Body of pancreas (tissue), 4 donors: Measurements from ENCODE around the gene CCDC92B. TPM values are rescaled to one million over a fixed set of nuclear protein-coding genes. Genes with fewer than 3 reads are reported as not detected.
"Not testable (repeated sequence)": the region's sequence is repeated elsewhere in the genome, so short reads cannot be mapped to it uniquely, and the experiment has no call there.

ENCODE experiments used
- ATAC-seq: fragments of 150-250 bp; one replicate; pipeline ENCODE4 v1.9.1; 2016
- DNase-seq, 4 donors: peaks; one replicate each; pipeline ENCODE4 v3.0.0-alpha.2; 2019
- H3K27ac ChIP-seq, 4 donors: fragments of 200-600 bp; sonication (generic); 1 replicate in 3 of 4; 2 replicates in 1 of 4; pipeline versions ENCODE4 v1.5.1 to v1.6.1; 2016 to 2019; ENCODE audit warnings: mild to moderate bottlenecking in 1 of 4, mixed read lengths in 1 of 4, moderate library complexity in 1 of 4
- H3K27me3 ChIP-seq, 2 donors: fragments of 200-600 bp; sonication (generic); one replicate each; pipeline ENCODE4 v1.6.0; 2016; ENCODE audit warnings: mild to moderate bottlenecking in 1 of 2
- H3K36me3 ChIP-seq, 2 donors: fragments of 200-600 bp; sonication (generic); replicated peaks in 1 of 2; 2 replicates each; pipeline ENCODE4 v1.5.1; 2016; ENCODE audit warnings: low read depth in 2 of 2; ENCODE audit not compliant: insufficient read depth in 1 of 2
- H3K4me1 ChIP-seq: fragments of 200-600 bp; sonication (generic); one replicate; pipeline ENCODE4 v1.6.0; 2016
- H3K4me3 ChIP-seq, 2 donors: fragments of 200-600 bp; sonication (generic); 1 replicate in 1 of 2; 2 replicates in 1 of 2; pipeline ENCODE4 v1.5.1; 2016 to 2019
- H3K9me3 ChIP-seq, 3 donors: fragments of 200-600 bp; sonication (generic); 1 replicate in 2 of 3; 2 replicates in 1 of 3; pipeline ENCODE4 v1.5.1; 2016
- CTCF ChIP-seq, 7 experiments: fragments of 450-650 bp in 4 of 7; fragments of 200-600 bp in 3 of 7; sonication (generic) in 3 of 7; IDR thresholded peaks; one replicate each; pipeline ENCODE4 v1.5.1; 2016 to 2019; ENCODE audit warnings: antibody characterized with exemption in 7 of 7
- POLR2A ChIP-seq, 3 donors: fragments of 450-650 bp; IDR thresholded peaks; one replicate each; pipeline ENCODE4 v1.6.1; 2016; ENCODE audit warnings: antibody characterized with exemption in 3 of 3, mild to moderate bottlenecking in 2 of 3
- WGBS, 2 donors: methylation state at CpG; one replicate each; pipeline ENCODE4 v1.1.5; 2017; 5-methylcytosine and 5-hydroxymethylcytosine counted together
- intact Hi-C: fragments of 100-400 bp; cut with DNase I; formaldehyde crosslinking; loops from one replicate; pipeline ENCODE4 v1.15.1; 2023
- total RNA-seq, 2 donors: library from RNA; depleted of rRNA; stranded (reverse); fragments of >200 nt; gene quantifications; one replicate each; pipeline ENCODE4 v1.1.0, GENCODE V29; 2016

The CCDC92B gene
- total RNA-seq, 2 donors from 2014 or later = 0.26 TPM; not detected in 1

GRCh38 chr17:2700030-2700490 lies 49.4 kb downstream of the CCDC92B start:
- Histone ChIP-seq H3K4me1 (no peaks in the 10 kb centered on the region), H3K4me3 (no peak overlapping the region), H3K36me3 (peaks cover 34 to 57% of the 10 kb centered on the region in 2 donors), H3K27ac (no peak overlapping the region), H3K9me3 (no peaks in the 10 kb centered on the region), H3K27me3 (no peaks in the 10 kb centered on the region)
- WGBS, 2 donors = 93 to 97% methylated on average over 15 to 20 of the region's 20 CpGs
- intact Hi-C loops = loop anchor here (10.0 kb wide), 1 partner anchor 105 kb away; the partner anchor contains the start of gene PAFAH1B1
- ATAC-seq = no peak
- peak in 1 of 4 donors; percentile 8 for DNase-seq
- TF ChIP-seq POLR2A (IDR thresholded peaks at IDR 0.05) (no peak), CTCF (IDR thresholded peaks at IDR 0.05) (no peak)

GRCh38 chr17:2699216-2699805 lies 50.1 kb downstream of the CCDC92B start:
- H3K27ac ChIP-seq, H3K27me3 ChIP-seq, H3K4me3 ChIP-seq, intact Hi-C loops, ATAC-seq, H3K9me3 ChIP-seq, DNase-seq, H3K4me1 ChIP-seq: not testable (repeated sequence)
- peaks cover 39 to 62% of the 10 kb centered on the region in 2 donors for H3K36me3 ChIP-seq
- WGBS, 2 donors = 91 to 93% methylated on average over 18 of the region's 18 CpGs

GRCh38 chr17:2697611-2698162 lies 51.8 kb downstream of the CCDC92B start:
- no peak overlapping the region for H3K27ac ChIP-seq
- H3K4me3 ChIP-seq = no peak overlapping the region
- WGBS, 2 donors = 98 to 99% methylated on average over 25 to 30 of the region's 40 CpGs
- H3K9me3 ChIP-seq = no peaks in the 10 kb centered on the region
- DNase-seq = no peak
- no peaks in the 10 kb centered on the region for H3K4me1 ChIP-seq
- no peaks in the 10 kb centered on the region for H3K27me3 ChIP-seq
- no peak for ATAC-seq
- no peak for TF ChIP-seq POLR2A (IDR thresholded peaks at IDR 0.05)
- TF ChIP-seq CTCF (IDR thresholded peaks at IDR 0.05) = no peak
- peaks cover 40 to 63% of the 10 kb centered on the region in 2 donors for H3K36me3 ChIP-seq
- intact Hi-C loops = no loop called here

- no peak for TF ChIP-seq POLR2A (IDR thresholded peaks at IDR 0.05)
- intact Hi-C loops = no loop called here
- H3K4me3 ChIP-seq = no peak overlapping the region
Measured at GRCh38 chr17:2695961-2696760, 53.3 kb downstream of the CCDC92B start.

GRCh38 chr17:2695243-2695960 lies 54.0 kb downstream of the CCDC92B start:
- DNase-seq = peak in 1 of 4 donors; percentile 13
- Histone ChIP-seq H3K27ac (no peak overlapping the region), H3K27me3 (no peaks in the 10 kb centered on the region), H3K36me3 (peaks cover 46 to 49% of the 10 kb centered on the region in 2 donors), H3K4me1 (no peaks in the 10 kb centered on the region), H3K4me3 (no peak overlapping the region), H3K9me3 (no peaks in the 10 kb centered on the region)
- intact Hi-C loops = no loop called here
- TF ChIP-seq CTCF (IDR thresholded peaks at IDR 0.05) = no peak
- no peak for TF ChIP-seq POLR2A (IDR thresholded peaks at IDR 0.05)
- WGBS, 2 donors = 94% methylated on average over 21 of the region's 28 CpGs; no CpG with 5 or more reads in 1 of the 2 donors
- no peak for ATAC-seq

More at GRCh38 chr17:2695961-2696760, 53.3 kb downstream of the CCDC92B start:
- Histone ChIP-seq H3K9me3 (no peaks in the 10 kb centered on the region), H3K36me3 (peaks cover 45 to 52% of the 10 kb centered on the region in 2 donors), H3K27ac (no peak overlapping the region), H3K4me1 (no peaks in the 10 kb centered on the region), H3K27me3 (no peaks in the 10 kb centered on the region)
- 83 to 92% methylated on average over 26 to 29 of the region's 36 CpGs for WGBS, 2 donors
- DNase-seq (peak in 1 of 4 donors; percentile 9), ATAC-seq (no peak)
